K562 (cell line): Measurements from ENCODE around the gene EXD2. TPM values are rescaled to one million over a fixed set of nuclear protein-coding genes. Genes with fewer than 3 reads are reported as not detected.
A peak's percentile ranks its signal among the peaks of the same experiment; 100 is the strongest.

Experiments used
- AFF1 ChIP-seq, 2 experiments: fragments of 450-650 bp; IDR thresholded peaks; 2 replicates each; pipeline ENCODE4 v1.6.1; 2018; ENCODE audit warnings: mild to moderate bottlenecking in 2 of 2, low read depth in 1 of 2; ENCODE audit not compliant: partially characterized antibody in 2 of 2
- FOXM1 ChIP-seq, 2 experiments: fragments of 450-650 bp in 1 of 2; sonication (generic) in 1 of 2; formaldehyde crosslinking in 1 of 2; IDR thresholded peaks; 2 replicates each; pipeline versions ENCODE4 v1.6.1 to v1.9.0; 2017 to 2022; ENCODE audit warnings: low read depth in 2 of 2, mild to moderate bottlenecking in 2 of 2, missing genetic modification reagents in 1 of 2, moderate library complexity in 1 of 2
- FOXP4 ChIP-seq: sonication (generic); formaldehyde crosslinking; IDR thresholded peaks from 2 replicates; pipeline ENCODE4 v1.8.0; 2022; ENCODE audit warnings: mild to moderate bottlenecking, missing genetic modification reagents, borderline replicate concordance
- HIVEP1 ChIP-seq: fragments of 250-450 bp; sonication (Bioruptor Pico); IDR thresholded peaks from 2 replicates; pipeline ENCODE4 v1.4.0; 2020; ENCODE audit warnings: mild to moderate bottlenecking
- RBM15 ChIP-seq: fragments of 200-400 bp; formaldehyde crosslinking; IDR thresholded peaks from 2 replicates; pipeline ENCODE4 v1.6.1; 2018; ENCODE audit warnings: mild to moderate bottlenecking, low read length, moderate library complexity; ENCODE audit not compliant: insufficient read depth
- ZKSCAN1 ChIP-seq: fragments of 150-350 bp; IDR thresholded peaks from 2 replicates; pipeline ENCODE4 v1.6.1; 2016; ENCODE audit warnings: low read depth, low read length
- ZNF318 ChIP-seq, 2 experiments: fragments of 450-650 bp; IDR thresholded peaks; 2 replicates each; pipeline ENCODE4 v1.6.1; 2016; ENCODE audit warnings: mild to moderate bottlenecking in 2 of 2, borderline replicate concordance in 1 of 2, low read depth in 1 of 2, moderate library complexity in 1 of 2
- polyA plus RNA-seq, 8 experiments: library from polyadenylated mRNA; depleted of rRNA in 4 of 8; stranded (reverse) in 5 of 8; unstranded in 3 of 8; fragments of >200 nt; fragmentation: Nextera tagmentation in 2 of 8; fragmentation: Illumina TruSeq in 1 of 8; extraction: Ambion mirVana in 2 of 8; extraction: Trizol in 1 of 8; gene quantifications; 2 replicates each; pipeline versions ENCODE4 v1.2.1 to v1.2.3, GENCODE V29; 2011 to 2014; ENCODE audit warnings: inconsistent platforms in 1 of 8, missing spikeins in 1 of 8
- total RNA-seq, 7 experiments: library from RNA; depleted of rRNA in 6 of 7; stranded (reverse); fragments of >200 nt in 6 of 7; fragmentation: Illumina TruSeq in 2 of 7; extraction: Trizol in 2 of 7; gene quantifications; 2 replicates each; pipeline versions ENCODE4 v1.2.1 to v1.2.3, GENCODE V29; 2011 to 2021; ENCODE audit warnings: low replicate concordance in 1 of 7
- TF ChIP-seq, protein P1 (sequence below): fragments of 450-650 bp; IDR thresholded peaks from 2 replicates; pipeline ENCODE4 v1.6.1; 2016; ENCODE audit warnings: borderline replicate concordance

The EXD2 gene
- total and polyA plus RNA-seq, 9 of the 15 experiments (the other 6 are each of a cell fraction or from before 2014, with no cell fraction given): 1.6 to 7.5 (median 3.7) TPM

DNA sequence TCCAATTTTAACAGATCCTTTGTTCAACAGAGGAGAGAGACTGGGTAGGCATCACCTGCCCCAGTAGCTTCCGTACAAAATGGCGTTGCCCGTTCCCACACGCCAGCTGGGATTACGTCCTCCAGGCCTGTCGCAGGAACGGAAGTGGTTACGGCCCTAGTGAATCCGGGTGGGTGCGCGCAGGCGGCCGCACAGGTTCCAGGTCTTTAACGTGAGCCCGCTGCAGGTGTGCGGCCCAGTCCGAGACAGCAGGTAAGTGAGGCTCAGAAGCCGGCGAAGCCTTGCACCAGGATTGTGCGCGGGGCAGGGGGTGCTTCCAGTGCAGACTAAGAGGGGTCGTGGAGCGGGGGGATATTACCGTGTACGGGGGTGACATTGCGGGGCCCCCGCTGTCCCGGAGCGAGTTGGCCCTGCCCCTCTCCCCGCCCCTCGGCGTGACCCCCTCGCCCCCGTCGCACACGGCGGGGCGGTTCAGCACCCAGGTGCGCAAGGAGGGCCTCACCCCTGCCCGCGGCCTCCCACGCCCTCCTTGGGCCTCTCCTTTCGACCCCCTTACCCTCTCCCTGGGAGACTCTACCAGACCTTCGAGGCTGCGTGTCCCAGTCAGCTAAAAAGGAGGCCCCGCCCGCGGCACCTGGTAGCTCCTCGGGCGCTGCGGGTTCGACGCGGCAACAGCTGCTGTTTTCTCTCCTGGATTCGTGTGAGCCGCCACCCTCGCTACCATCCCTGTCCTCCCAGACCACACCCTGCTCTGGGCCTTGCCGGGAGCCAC is at the start of gene EXD2 (continued):
- no peak for TF ChIP-seq RBM15
- TF ChIP-seq, protein P1, sequence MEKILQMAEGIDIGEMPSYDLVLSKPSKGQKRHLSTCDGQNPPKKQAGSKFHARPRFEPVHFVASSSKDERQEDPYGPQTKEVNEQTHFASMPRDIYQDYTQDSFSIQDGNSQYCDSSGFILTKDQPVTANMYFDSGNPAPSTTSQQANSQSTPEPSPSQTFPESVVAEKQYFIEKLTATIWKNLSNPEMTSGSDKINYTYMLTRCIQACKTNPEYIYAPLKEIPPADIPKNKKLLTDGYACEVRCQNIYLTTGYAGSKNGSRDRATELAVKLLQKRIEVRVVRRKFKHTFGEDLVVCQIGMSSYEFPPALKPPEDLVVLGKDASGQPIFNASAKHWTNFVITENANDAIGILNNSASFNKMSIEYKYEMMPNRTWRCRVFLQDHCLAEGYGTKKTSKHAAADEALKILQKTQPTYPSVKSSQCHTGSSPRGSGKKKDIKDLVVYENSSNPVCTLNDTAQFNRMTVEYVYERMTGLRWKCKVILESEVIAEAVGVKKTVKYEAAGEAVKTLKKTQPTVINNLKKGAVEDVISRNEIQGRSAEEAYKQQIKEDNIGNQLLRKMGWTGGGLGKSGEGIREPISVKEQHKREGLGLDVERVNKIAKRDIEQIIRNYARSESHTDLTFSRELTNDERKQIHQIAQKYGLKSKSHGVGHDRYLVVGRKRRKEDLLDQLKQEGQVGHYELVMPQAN: no peak
- TF ChIP-seq ZNF318 (IDR thresholded peaks at IDR 0.05; ENCODE audit: borderline replicate concordance in 1 of 2, low read depth in 1 of 2): no peak
- TF ChIP-seq ZKSCAN1: peak; percentile 48; the same call in 1 of the 2 replicates
- no peak for TF ChIP-seq HIVEP1 (CRISPR knock-in tag)
- TF ChIP-seq FOXP4: 0 out of 2 replicates have a peak, but pooled peaks have one; percentile 28
- TF ChIP-seq FOXM1 (IDR thresholded peaks at IDR 0.05; ENCODE audit: low read depth): no peak
- TF ChIP-seq FOXM1 (CRISPR knock-in tag; IDR thresholded peaks at IDR 0.05; ENCODE audit: low read depth): no peak
- peak in 1 of 2 experiments; percentile 48 for TF ChIP-seq AFF1 (IDR thresholded peaks at IDR 0.05; ENCODE audit: low read depth in 1 of 2, partially characterized antibody in 2 of 2)
